ENCODE data around the gene BTBD16.

BTBD16 gene

GRCh38 chr10:122343936-122344335, 72.8 kb downstream of the BTBD16 start:
- no peak for DNase-seq

- DNase-seq = peak in 2 of 4 experiments; percentile 11 to 23
Measured at GRCh38 chr10:122344741-122345258, 73.7 kb downstream of the BTBD16 start.

- no peak for DNase-seq
Measured at GRCh38 chr10:122346326-122346950, 75.3 kb downstream of the BTBD16 start.

DNA sequence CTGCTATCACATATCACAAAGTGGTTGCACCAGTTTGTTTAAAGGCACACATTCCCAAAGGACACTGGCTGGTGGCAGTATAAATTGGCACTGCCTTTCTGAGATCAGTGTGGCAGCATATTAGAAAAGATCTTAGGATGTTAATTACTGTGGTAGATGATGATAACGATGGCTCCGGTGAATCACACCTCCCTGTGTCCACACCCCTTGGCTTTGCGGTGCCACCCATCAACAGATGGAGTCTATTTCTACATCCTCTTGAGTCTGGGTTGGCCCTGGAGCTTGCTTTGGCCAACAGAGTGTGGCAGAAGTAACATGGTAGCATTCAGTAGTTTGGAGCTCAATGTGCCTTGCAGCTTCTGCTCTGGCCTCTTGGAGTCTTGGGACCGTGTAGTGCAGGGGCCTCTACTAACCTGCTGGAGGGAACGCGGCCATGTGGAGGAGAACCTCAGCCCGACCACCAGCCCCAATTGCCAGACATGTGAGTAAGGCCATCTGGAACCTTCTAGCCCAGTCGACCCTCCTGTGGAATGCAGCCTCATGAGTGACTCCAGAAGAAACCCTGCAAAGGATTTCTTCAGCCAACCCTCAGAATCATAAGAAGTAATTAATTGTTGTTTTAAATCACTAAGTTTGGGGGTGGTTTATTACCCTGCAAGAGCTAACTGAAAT, 76.2 kb downstream of the BTBD16 start:
- no peak for DNase-seq

DNA sequence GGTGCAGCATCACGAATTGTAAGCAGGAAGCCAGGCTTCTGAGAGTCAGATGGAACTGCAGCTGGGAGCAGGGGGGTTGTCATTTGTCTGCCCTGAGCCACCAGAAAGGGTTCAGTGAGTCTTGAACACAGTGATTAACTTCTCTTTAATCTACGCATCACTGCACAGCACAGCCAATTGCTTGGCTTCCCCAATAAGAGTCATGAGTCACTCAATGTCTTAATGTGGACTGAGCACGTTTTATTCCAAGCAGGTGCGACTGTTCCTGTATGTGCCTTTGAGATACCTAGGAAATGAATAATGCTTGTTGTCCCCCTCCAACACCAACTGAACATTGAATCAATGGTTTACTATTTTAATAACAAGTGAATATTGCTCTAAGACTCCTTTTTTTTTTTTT, 77.4 kb downstream of the BTBD16 start:
- no peak for DNase-seq

- no peak for DNase-seq
Measured at GRCh38 chr10:122348935-122349361, 77.9 kb downstream of the BTBD16 start.

- DNase-seq = no peak
Measured at GRCh38 chr10:122349758-122350369, 78.8 kb downstream of the BTBD16 start.

GRCh38 chr10:122350893-122351292, 79.8 kb downstream of the BTBD16 start:
- DNase-seq = no peak

DNA sequence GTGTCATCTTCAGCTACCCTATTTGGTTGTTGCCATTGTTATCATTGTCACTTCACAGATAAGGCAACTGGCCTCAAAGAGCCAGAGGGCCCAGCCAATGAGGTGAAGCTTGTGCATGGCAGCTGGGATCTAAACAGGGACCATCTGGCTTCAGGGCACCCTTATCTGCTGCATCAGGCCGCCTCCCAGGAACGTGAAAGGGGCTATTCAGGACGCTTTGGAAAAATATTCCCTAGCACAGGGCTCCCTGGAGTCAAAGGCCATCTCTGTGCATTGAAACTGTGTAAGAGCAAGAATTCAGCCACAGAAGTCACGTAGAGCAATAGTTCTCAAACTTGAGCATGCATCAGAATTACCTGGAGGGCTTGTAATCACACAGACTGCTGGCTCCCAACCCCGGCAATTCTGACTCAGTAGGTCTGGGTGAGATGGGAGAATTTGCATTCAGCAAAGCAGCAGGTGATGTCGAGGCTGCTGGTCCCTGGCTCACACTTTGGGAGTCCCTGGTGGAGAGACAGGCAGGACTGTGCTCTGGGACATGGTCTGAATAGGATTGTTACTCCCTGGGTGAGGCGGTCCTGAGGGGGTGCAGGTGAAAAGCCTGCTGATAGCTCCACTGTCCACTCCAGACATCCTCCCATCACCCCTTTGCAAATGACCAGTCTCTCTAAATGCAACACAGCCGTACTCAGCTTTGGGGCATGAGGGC, 81.9 kb downstream of the BTBD16 start:
- no peak for DNase-seq

GRCh38 chr10:122354383-122354782, 83.3 kb downstream of the BTBD16 start:
- DNase-seq = no peak

GRCh38 chr10:122357685-122358084, 86.6 kb downstream of the BTBD16 start:
- DNase-seq = no peak

DNA sequence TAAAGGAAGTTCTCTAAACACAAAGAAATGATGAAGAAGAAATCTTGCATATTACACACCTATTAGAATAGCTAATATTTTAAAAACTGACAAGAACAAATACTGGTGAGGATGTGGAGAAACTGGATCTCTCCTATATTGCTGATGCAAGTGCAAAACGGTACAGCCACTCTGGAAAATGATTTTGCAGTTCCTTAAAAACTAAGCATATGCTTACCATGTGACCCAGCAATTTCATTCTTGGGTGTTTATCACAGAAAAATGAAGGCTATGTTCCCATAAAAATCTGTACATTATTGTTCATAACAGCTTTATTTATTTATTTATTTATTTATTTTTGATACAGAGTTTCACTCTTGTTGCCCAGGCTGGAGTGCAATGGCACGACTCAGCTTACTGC, 88.5 kb downstream of the BTBD16 start:
- DNase-seq = peak; percentile 22 to 66 (median 46)

- DNase-seq = no peak
Measured at GRCh38 chr10:122361046-122361445, 90.0 kb downstream of the BTBD16 start.

DNA sequence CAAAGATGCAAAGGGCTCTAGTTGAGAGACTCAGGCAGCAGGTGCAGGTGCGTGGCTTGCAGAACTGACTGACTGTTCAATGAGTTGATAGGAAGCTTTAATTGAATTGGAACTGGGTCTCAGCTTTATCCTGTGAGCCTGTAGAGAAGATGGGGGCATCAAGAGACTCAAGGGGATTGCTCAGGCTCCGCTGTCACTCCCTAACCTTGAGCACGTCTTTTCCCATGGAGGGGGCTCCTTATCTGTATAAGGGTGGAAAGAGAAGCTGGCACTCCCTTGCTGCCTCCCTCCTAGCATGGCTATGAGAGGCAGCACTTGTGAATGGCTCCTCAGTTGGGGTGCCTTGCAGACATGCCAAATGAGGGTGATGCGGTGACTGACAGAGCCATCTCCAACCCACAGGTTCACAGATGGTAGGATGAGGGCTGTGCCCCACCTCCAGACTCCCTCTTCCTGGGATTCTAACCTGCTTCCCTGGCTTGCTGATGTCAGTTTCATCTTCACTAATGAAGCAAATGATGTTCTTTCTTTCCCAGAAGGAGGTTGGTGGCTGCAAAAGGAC, 91.0 kb downstream of the BTBD16 start:
- no peak for DNase-seq

GRCh38 chr10:122362621-122363020, 91.5 kb downstream of the BTBD16 start:
- DNase-seq = no peak

DNA sequence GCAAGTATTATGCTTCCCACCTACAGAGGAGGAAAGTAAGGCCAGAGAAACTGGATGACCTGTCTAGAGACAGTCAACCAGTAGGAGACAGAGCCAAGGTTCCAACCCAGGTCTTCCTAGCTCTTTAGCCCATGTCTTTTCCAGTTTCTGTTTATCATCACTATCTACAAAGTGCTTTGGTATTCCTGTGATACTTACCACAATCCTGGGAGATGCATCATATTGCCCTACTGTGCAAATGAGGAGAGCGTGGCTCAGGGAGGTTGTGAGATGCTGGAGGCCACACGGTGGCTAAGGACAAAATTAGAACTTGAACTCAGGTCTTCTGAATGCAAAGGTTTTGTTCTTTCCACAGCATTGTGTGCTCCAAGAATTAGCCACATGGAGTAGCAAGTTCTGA, 92.2 kb downstream of the BTBD16 start:
- no peak for DNase-seq

GRCh38 chr10:122363722-122364463, 92.8 kb downstream of the BTBD16 start:
- DNase-seq = no peak

- no peak for DNase-seq
Measured at GRCh38 chr10:122368502-122369254, 97.6 kb downstream of the BTBD16 start.

- DNase-seq = no peak
Measured at GRCh38 chr10:122373108-122373507, 102.0 kb downstream of the BTBD16 start.

DNA sequence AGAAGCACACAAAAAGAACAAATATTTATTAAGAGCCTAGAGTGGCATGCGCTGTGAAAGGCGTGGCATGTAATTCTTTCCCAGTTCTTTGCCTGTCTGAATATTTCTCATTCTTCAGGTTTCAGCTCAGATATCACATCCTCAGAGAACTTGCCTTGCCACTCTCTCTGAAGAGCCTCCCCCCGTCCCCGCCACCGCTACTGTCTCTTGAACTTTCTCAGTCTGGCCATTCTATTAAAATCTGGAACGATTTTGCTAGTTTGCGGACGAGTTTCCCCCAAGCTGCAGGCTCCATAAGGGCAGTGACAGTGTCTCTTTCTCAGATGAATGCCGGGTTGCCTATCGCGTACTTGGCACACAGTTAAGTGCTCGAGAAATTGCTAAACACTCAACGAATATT, 102.6 kb downstream of the BTBD16 start:
- DNase-seq = no peak

DNA sequence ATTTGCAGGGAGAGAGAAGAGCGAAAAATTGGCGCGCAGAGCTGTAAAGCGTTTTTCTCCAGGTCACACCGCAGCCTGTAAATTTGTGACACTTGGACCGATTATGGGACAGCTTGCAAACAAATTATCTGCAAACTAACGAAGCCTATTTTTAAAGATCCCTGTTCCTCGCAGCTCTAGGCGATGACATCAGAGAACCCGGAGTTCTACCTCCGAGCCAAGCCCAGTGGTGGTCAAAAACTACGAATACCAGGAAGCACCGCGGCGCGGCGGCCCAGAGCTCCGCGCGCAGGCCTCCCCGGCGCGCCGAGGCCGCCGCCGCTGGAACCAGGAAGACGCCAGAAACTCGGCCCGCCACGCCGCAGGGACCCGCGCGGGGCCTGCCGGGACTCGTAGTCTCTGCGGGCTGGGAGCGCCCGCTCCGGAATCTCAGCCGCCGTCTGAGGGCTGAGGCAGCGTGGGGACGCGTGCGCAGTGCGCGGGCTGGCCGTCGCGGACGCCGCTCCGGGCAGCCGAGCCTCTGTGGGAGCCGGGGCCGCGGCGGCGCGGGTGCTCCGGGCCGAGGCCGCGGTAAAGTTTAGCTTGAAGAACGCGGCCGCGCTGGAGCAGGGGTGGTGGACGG, 103.3 kb downstream of the BTBD16 start, which contains the start of gene PLEKHA1:
Gene PLEKHA1 (plus strand): TSS at position 472 of the 622 bp plus-strand sequence. CDS start 18,493 bp downstream, outside the sequence.
- DNase-seq = peak; percentile 97 to 99 (median 98)

All from suppressor macrophage (primary cell).